Keratinocyte (primary cell): Measurements from ENCODE around the gene INSIG1.

Experiments used
- EZH2 ChIP-seq: IDR thresholded peaks from one replicate; pipeline ENCODE4 v1.6.1; 2012; ENCODE audit warnings: inconsistent platforms, mild to moderate bottlenecking, low read length, moderate library complexity
- TF ChIP-seq, protein P1 (sequence below), 3 experiments: IDR thresholded peaks in 1 of 3; conservative IDR thresholded peaks in 1 of 3; optimal IDR thresholded peaks in 1 of 3; 2 replicates in 2 of 3; 3 replicates in 1 of 3; pipeline versions ENCODE3 to v1.5.1; 2011; ENCODE audit warnings: low read length in 3 of 3, mild to moderate bottlenecking in 3 of 3, moderate library complexity in 2 of 3, control low read depth in 1 of 3, inconsistent platforms in 1 of 3; ENCODE audit not compliant: insufficient read depth in 2 of 3; ENCODE audit errors: extremely low read depth in 1 of 3

DNA sequence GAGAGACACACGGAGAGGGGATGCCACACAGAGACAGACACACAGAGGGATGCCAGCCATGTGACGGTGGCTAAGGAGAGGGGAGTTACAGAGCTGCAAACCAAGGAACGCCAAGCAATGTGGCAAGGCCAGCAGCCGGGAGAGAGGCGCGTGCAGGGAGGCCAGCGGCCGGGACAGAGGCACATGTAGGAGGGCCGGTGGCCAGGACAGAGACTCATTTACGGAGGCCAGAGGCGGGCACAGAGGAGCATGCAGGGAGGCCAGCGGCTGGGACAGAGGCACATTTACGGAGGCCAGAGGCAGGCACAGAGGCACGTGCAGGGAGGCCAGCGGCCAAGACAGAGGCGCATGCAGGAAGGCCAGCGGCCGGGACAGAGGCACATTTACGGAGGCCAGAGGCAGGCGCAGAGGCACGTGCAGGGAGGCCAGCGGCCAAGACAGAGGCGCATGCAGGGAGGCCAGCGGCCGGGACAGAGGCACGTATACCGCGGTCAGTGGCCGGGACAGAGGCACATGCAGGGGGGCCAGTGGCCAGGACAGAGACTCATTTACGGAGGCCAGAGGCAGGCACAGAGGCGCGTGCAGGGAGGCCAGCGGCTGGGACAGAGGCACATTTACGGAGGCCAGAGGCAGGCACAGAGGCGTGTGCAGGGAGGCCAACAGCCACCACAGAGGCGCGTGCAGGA is 40.4 kb downstream of the INSIG1 start:
- TF ChIP-seq, protein P1, sequence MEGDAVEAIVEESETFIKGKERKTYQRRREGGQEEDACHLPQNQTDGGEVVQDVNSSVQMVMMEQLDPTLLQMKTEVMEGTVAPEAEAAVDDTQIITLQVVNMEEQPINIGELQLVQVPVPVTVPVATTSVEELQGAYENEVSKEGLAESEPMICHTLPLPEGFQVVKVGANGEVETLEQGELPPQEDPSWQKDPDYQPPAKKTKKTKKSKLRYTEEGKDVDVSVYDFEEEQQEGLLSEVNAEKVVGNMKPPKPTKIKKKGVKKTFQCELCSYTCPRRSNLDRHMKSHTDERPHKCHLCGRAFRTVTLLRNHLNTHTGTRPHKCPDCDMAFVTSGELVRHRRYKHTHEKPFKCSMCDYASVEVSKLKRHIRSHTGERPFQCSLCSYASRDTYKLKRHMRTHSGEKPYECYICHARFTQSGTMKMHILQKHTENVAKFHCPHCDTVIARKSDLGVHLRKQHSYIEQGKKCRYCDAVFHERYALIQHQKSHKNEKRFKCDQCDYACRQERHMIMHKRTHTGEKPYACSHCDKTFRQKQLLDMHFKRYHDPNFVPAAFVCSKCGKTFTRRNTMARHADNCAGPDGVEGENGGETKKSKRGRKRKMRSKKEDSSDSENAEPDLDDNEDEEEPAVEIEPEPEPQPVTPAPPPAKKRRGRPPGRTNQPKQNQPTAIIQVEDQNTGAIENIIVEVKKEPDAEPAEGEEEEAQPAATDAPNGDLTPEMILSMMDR (optimal IDR thresholded peaks at IDR 0.05 in 1 of 3, IDR thresholded peaks at IDR 0.05 in 1 of 3, conservative IDR thresholded peaks at IDR 0.05 in 1 of 3; ENCODE audit: extremely low read depth in 1 of 3, insufficient read depth in 2 of 3, low read length in 3 of 3) = no peak
- TF ChIP-seq EZH2 = no peak
